Measurements from ENCODE around the gene XRCC6. TPM values are rescaled to one million over a fixed set of nuclear protein-coding genes. Genes with fewer than 3 reads are reported as not detected.
A peak's percentile ranks its signal among the peaks of the same experiment; 100 is the strongest.
"Not testable (repeated sequence)": the region's sequence is repeated elsewhere in the genome, so short reads cannot be mapped to it uniquely, and the experiment has no call there.

Gene XRCC6
- total and polyA plus RNA-seq, 8 donors = 49.8 to 86.4 (median 76.1) TPM

GRCh38 chr22:41660416-41660815, 39.3 kb downstream of the XRCC6 start:
- WGBS, 2 donors = 82 to 83% methylated on average over 3 of the region's 3 CpGs
- Histone ChIP-seq H3K27me3 (no peaks in the 10 kb centered on the region), H3K4me3 (no peak overlapping the region), H3K9me3 (no peaks in the 10 kb centered on the region), H3K36me3 (peaks cover 9 to 85% (median 34%) of the 10 kb centered on the region in 3 donors), H3K4me1 (no peaks in the 10 kb centered on the region), H3K27ac (no peak overlapping the region)
- FAIRE-seq (no peak), ATAC-seq (peak in 1 of 4 donors; percentile 16), DNase-seq (no peak)
- no peak for TF ChIP-seq CTCF (IDR thresholded peaks at IDR 0.05)
- intact Hi-C loops (cut with DNase I) = no loop called here

GRCh38 chr22:41661088-41661487, 40.0 kb downstream of the XRCC6 start:
- Histone ChIP-seq H3K4me3 (no peak overlapping the region), H3K9me3 (no peaks in the 10 kb centered on the region), H3K27ac (no peak overlapping the region), H3K4me1 (no peaks in the 10 kb centered on the region), H3K27me3 (no peaks in the 10 kb centered on the region), H3K36me3 (peaks cover 10 to 81% (median 34%) of the 10 kb centered on the region in 3 donors)
- 75 to 76% methylated on average over 3 of the region's 3 CpGs for WGBS, 2 donors
- intact Hi-C loops (cut with DNase I) = no loop called here
- DNase-seq = peak in 1 of 6 donors; percentile 6
- ATAC-seq = no peak
- no peak for FAIRE-seq
- no peak for TF ChIP-seq CTCF (IDR thresholded peaks at IDR 0.05)

- intact Hi-C loops (cut with DNase I) = no loop called here
- DNase-seq = no peak
- Histone ChIP-seq H3K27ac (no peak overlapping the region), H3K4me3 (no peak overlapping the region), H3K27me3 (no peaks in the 10 kb centered on the region), H3K4me1 (no peaks in the 10 kb centered on the region), H3K36me3 (peaks cover 10 to 79% (median 34%) of the 10 kb centered on the region in 3 donors), H3K9me3 (no peaks in the 10 kb centered on the region)
- ATAC-seq = no peak
- FAIRE-seq = no peak
- WGBS, 2 donors = 92 to 94% methylated on average over 2 of the region's 2 CpGs
- TF ChIP-seq CTCF (IDR thresholded peaks at IDR 0.05) = no peak
These were observed 40.6 kb downstream of the XRCC6 start for GRCh38 chr22:41661713-41662112.

GRCh38 chr22:41663594-41663993, 42.5 kb downstream of the XRCC6 start:
- 80 to 86% methylated on average over 9 of the region's 9 CpGs for WGBS, 2 donors
- H3K36me3 ChIP-seq = peaks cover 6 to 61% (median 23%) of the 10 kb centered on the region in 3 donors
- H3K4me1 ChIP-seq; H3K27me3 ChIP-seq; H3K27ac ChIP-seq; ATAC-seq; FAIRE-seq; intact Hi-C loops (cut with DNase I); H3K4me3 ChIP-seq; H3K9me3 ChIP-seq: not testable (repeated sequence)
- peak in 1 of 6 donors; percentile 42 for DNase-seq

GRCh38 chr22:41664490-41664889, 43.4 kb downstream of the XRCC6 start:
- no peaks in the 10 kb centered on the region for H3K9me3 ChIP-seq
- FAIRE-seq (no peak), DNase-seq (no peak), ATAC-seq (no peak)
- no peaks in the 10 kb centered on the region for H3K27me3 ChIP-seq
- no peaks in the 10 kb centered on the region for H3K4me1 ChIP-seq
- H3K4me3 ChIP-seq = no peak overlapping the region
- no peak overlapping the region for H3K27ac ChIP-seq
- intact Hi-C loops (cut with DNase I) = no loop called here
- TF ChIP-seq CTCF (IDR thresholded peaks at IDR 0.05) = no peak
- H3K36me3 ChIP-seq = peaks cover 6 to 52% (median 16%) of the 10 kb centered on the region in 3 donors

Measured in pancreas (tissue), 10 donors.